ENCODE data around the gene ANKMY1.

Gene ANKMY1

GRCh38 chr2:240457223-240458043 lies 100.4 kb downstream of the ANKMY1 start:
- DNase-seq: no peak

GRCh38 chr2:240456447-240457222 lies 101.2 kb downstream of the ANKMY1 start:
- DNase-seq: no peak

GRCh38 chr2:240455647-240456446 lies 101.9 kb downstream of the ANKMY1 start:
- no peak for DNase-seq

GRCh38 chr2:240455272-240455646 lies 102.5 kb downstream of the ANKMY1 start:
- DNase-seq: no peak

- no peak for DNase-seq
Measured at GRCh38 chr2:240454106-240454901, 103.5 kb downstream of the ANKMY1 start.

GRCh38 chr2:240453461-240454105 lies 104.2 kb downstream of the ANKMY1 start:
- DNase-seq: no peak

GRCh38 chr2:240452462-240453256 lies 105.1 kb downstream of the ANKMY1 start:
- peak; percentile 16 for DNase-seq

GRCh38 chr2:240451791-240452461 lies 105.9 kb downstream of the ANKMY1 start:
- no peak for DNase-seq

GRCh38 chr2:240451108-240451611 lies 106.6 kb downstream of the ANKMY1 start:
- DNase-seq: no peak

- DNase-seq: no peak
Measured at GRCh38 chr2:240450532-240451107, 107.2 kb downstream of the ANKMY1 start.

- no peak for DNase-seq
Measured at GRCh38 chr2:240449764-240450531, 107.8 kb downstream of the ANKMY1 start.

GRCh38 chr2:240448387-240449274 lies 109.2 kb downstream of the ANKMY1 start:
- no peak for DNase-seq

GRCh38 chr2:240447934-240448333 lies 109.9 kb downstream of the ANKMY1 start:
- no peak for DNase-seq

- no peak for DNase-seq
Measured at GRCh38 chr2:240447331-240447730, 110.5 kb downstream of the ANKMY1 start.

- DNase-seq: no peak
Measured at GRCh38 chr2:240446664-240447175, 111.1 kb downstream of the ANKMY1 start.

GRCh38 chr2:240445961-240446663 lies 111.7 kb downstream of the ANKMY1 start:
- DNase-seq: no peak

- DNase-seq: no peak
Measured at GRCh38 chr2:240444464-240444863, 113.3 kb downstream of the ANKMY1 start.

Data from NCI-H2029 (cell line).